NT2/D1 (cell line): ENCODE results near the gene ZNF652.

ENCODE experiments used
- SUZ12 ChIP-seq: IDR thresholded peaks from 2 replicates; pipeline ENCODE4 v1.6.1; 2011; ENCODE audit not compliant: insufficient read length, insufficient read depth; ENCODE audit errors: extremely low read depth
- YY1 ChIP-seq: IDR thresholded peaks from 2 replicates; pipeline ENCODE4 v1.6.1; 2011; ENCODE audit not compliant: insufficient read length, insufficient read depth
- ZNF274 ChIP-seq: IDR thresholded peaks from 2 replicates; pipeline ENCODE4 v1.6.1; 2011; ENCODE audit warnings: mild to moderate bottlenecking, low read depth, low read length

GRCh38 chr17:49379926-49380325 lies 17.9 kb upstream of the ZNF652 start:
- TF ChIP-seq SUZ12 (no peak), YY1 (no peak), ZNF274 (no peak)
